Activated naive CD8-positive, alpha-beta T cell treated with anti-CD3 and anti-CD28 coated beads, Interleukin-2, amount 10 ng/mL, durations not matched to agents 7 days and 5 days (primary cell): Measurements from ENCODE around the gene AHSP. TPM values are rescaled to one million over a fixed set of nuclear protein-coding genes. Genes with fewer than 3 reads are reported as not detected.
"Not testable (repeated sequence)": the region's sequence is repeated elsewhere in the genome, so short reads cannot be mapped to it uniquely, and the experiment has no call there.

Experiments used
- ATAC-seq: fragments of 150-1000 bp; cut with Tn5 transposase; one replicate; pipeline ENCODE4 v1.10.0; 2021; ENCODE audit warnings: low read depth, moderate library complexity
- POLR2A ChIA-PET: fragments of 350-600 bp; sonication (Branson Sonifier 250); formaldehyde crosslinking; loops from one replicate; lab custom pipeline; 2021; ENCODE audit warnings: antibody characterized with exemption; lab: Charles Lee
- DNase-seq: peaks from one replicate; pipeline ENCODE4 v3.0.0; 2021
- H3K27ac Mint-ChIP-seq: one replicate; pipeline ENCODE4 v1.8.0; 2022; ENCODE audit warnings: mild to moderate bottlenecking, mixed read lengths
- H3K27me3 Mint-ChIP-seq: one replicate; pipeline ENCODE4 v1.8.0; 2022; ENCODE audit warnings: mild to moderate bottlenecking, moderate library complexity, mixed read lengths
- H3K36me3 Mint-ChIP-seq: one replicate; pipeline ENCODE4 v1.8.0; 2021; ENCODE audit warnings: mild to moderate bottlenecking, mixed read lengths
- H3K4me1 Mint-ChIP-seq: one replicate; pipeline ENCODE4 v1.8.0; 2021; ENCODE audit warnings: mixed read lengths
- H3K4me3 Mint-ChIP-seq: one replicate; pipeline ENCODE4 v1.8.0; 2022; ENCODE audit warnings: mild to moderate bottlenecking, moderate library complexity, mixed read lengths
- H3K9me3 Mint-ChIP-seq: one replicate; pipeline ENCODE4 v1.8.0; 2021; ENCODE audit warnings: mixed read lengths
- total RNA-seq, 2 experiments: library from RNA; stranded (reverse); gene quantifications; one replicate each; pipeline ENCODE4 v1.2.3, GENCODE V29; 2021

Gene AHSP
- total RNA-seq, 2 experiments from 2014 or later = not detected

GRCh38 chr16:31561426-31562233 lies 33.9 kb downstream of the AHSP start:
- H3K36me3 Mint-ChIP-seq = no peaks in the 10 kb centered on the region
- H3K4me1 Mint-ChIP-seq = no peaks in the 10 kb centered on the region
- POLR2A ChIA-PET = no interaction called here
- peaks cover 7% of the 10 kb centered on the region for H3K27me3 Mint-ChIP-seq
- H3K9me3 Mint-ChIP-seq = peaks cover 2% of the 10 kb centered on the region
- ATAC-seq (no peak), DNase-seq (no peak)
- H3K27ac Mint-ChIP-seq = no peak overlapping the region
- H3K4me3 Mint-ChIP-seq = no peak overlapping the region

DNA sequence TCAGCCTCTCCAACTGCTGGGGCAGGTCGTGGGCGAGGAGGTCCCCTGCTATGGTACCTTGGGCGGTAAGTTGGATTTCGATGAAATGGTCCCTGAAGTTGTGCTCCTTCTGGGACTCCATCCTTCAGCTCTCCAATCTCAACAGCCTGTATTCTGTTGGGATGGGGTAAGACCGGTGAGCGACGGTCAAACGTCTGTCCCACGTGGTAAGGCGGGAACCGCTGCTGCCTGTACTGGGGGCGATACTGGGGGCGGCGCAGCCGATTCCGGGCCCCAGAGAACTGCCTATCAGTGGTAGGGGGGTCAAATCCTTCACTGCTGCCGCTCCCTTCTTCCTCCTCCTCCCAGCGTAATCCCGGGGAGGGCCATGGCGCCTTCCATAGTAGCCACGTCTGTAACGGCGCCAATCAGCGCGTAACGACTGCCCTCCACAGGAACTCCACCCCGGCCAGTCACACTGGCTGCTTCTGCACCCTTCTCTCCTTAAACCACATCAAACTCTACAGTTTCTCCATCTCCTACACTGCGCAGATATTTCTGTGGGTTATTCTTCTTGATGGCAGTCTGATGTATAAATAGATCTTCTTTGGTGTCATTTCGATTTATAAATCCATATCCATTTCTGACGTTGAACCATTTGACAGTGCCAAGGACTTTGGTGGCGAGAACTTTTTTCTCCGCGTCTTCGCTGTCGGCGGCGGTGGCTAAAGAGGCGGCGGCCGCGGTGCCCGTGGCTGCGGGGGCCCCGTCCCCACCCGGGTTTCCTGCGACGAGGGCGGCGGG lies 41.1 kb downstream of the AHSP start:
- H3K27ac Mint-ChIP-seq = no peak overlapping the region
- H3K36me3 Mint-ChIP-seq = peaks cover 3% of the 10 kb centered on the region
- peak overlapping the region; percentile 41 for H3K4me3 Mint-ChIP-seq
- POLR2A ChIA-PET = no interaction called here
- H3K27me3 Mint-ChIP-seq = peaks cover 57% of the 10 kb centered on the region
- peak; percentile 39 for ATAC-seq
- peaks cover 5% of the 10 kb centered on the region for H3K4me1 Mint-ChIP-seq
- H3K9me3 Mint-ChIP-seq = peaks cover 20% of the 10 kb centered on the region
- DNase-seq = peak; percentile 32

GRCh38 chr16:31569360-31569717 lies 41.6 kb downstream of the AHSP start:
- ATAC-seq (no peak), DNase-seq (peak; percentile 35)
- Mint-ChIP-seq H3K36me3 (peaks cover 3% of the 10 kb centered on the region), H3K9me3 (peaks cover 20% of the 10 kb centered on the region), H3K4me3 (no peak overlapping the region), H3K4me1 (peaks cover 5% of the 10 kb centered on the region), H3K27me3 (peaks cover 56% of the 10 kb centered on the region), H3K27ac (no peak overlapping the region)
- POLR2A ChIA-PET = no interaction called here

DNA sequence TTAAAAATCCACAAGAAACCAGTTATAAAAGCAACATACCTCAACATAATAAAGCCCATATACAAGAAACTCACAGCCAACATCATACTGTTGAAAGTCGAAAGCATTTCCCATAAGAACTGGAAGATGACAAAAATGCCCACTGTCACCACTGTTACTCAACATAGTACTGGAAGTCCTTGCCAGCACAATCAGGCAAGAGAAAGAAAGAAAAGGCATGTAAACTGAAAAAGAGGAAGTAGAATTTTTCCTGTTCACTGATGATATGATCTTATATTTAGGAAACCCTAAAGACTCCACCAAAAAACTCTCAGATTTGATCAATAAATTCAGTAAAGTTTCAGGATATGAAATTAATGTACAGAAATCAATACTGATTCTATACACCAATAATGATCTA lies 45.1 kb downstream of the AHSP start:
- DNase-seq = no peak
- no peak overlapping the region for H3K4me3 Mint-ChIP-seq
- POLR2A ChIA-PET = no interaction called here
- peaks cover 42% of the 10 kb centered on the region for H3K27me3 Mint-ChIP-seq
- peaks cover 3% of the 10 kb centered on the region for H3K36me3 Mint-ChIP-seq
- peaks cover 25% of the 10 kb centered on the region for H3K9me3 Mint-ChIP-seq
- H3K27ac Mint-ChIP-seq = no peak overlapping the region
- no peak for ATAC-seq
- H3K4me1 Mint-ChIP-seq = peaks cover 5% of the 10 kb centered on the region

DNA sequence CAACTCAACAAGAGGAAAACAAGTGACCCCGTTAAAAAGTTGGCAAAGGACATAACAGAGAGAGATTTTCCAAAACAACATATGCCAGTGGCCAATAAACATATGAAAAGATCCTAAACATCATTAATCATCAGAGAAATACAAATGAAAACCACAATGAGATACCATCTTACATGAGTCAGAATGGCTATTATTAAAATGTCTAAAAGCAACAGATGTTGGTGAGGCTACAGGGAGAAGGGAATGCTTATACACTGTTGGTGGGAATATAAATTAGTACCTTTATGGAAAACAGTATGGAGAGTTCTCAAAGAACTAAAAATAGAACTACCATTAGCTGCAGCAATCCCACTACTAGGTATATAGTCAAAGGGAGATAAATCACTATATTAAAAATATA lies 46.5 kb downstream of the AHSP start:
- POLR2A ChIA-PET = not testable (repeated sequence)

DNA sequence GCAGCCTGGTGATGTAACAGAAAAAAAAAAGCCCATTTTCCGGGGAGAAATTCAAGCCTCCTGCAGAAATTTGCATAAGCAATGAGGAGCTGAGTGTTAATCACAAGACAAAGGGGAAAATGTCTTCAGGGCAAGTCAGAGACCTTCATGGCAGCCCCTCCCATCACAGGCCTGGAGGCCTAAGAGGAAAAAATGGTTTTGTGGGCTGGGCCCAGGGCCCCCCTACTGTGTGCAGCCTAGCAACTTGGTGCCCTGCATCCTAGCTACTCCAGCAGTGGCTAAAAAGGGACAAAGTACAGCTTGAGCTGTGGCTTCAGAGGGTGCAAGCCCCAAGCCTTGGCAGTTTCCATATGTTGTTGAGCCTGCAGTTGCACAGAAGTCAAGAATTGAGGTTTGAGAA lies 49.7 kb downstream of the AHSP start:
- DNase-seq = no peak
- H3K36me3 Mint-ChIP-seq = peaks cover 1% of the 10 kb centered on the region
- H3K4me1 Mint-ChIP-seq = no peaks in the 10 kb centered on the region
- no peak overlapping the region for H3K4me3 Mint-ChIP-seq
- peaks cover 24% of the 10 kb centered on the region for H3K9me3 Mint-ChIP-seq
- peaks cover 7% of the 10 kb centered on the region for H3K27me3 Mint-ChIP-seq
- POLR2A ChIA-PET = no interaction called here
- no peak overlapping the region for H3K27ac Mint-ChIP-seq
- no peak for ATAC-seq

More for the DNA sequence above, 46.5 kb downstream of the AHSP start:
- H3K36me3 Mint-ChIP-seq, DNase-seq, H3K27ac Mint-ChIP-seq, ATAC-seq, H3K4me1 Mint-ChIP-seq, H3K4me3 Mint-ChIP-seq: not testable (repeated sequence)
- peaks cover 30% of the 10 kb centered on the region for H3K27me3 Mint-ChIP-seq
- peaks cover 30% of the 10 kb centered on the region for H3K9me3 Mint-ChIP-seq

Other genes with a start within 250 kb of the AHSP start
- 10 to 100 TPM; 26.4 to 26.7 TPM for gene ITGAX, start 172.7 kb upstream of the AHSP start, total RNA-seq
- under 1 TPM; 0.09 to 0.28 TPM for gene ITGAD, start 134.6 kb upstream of the AHSP start, total RNA-seq
- gene COX6A2, start 99.5 kb upstream of the AHSP start, total RNA-seq = not detected
- under 1 TPM; 0.20 to 0.30 TPM for gene ZNF843, start 85.1 kb upstream of the AHSP start, total RNA-seq
- gene ARMC5, start 68.4 kb upstream of the AHSP start, total RNA-seq = 10 to 100 TPM; 12.9 to 13.6 TPM
- gene TGFB1I1, start 55.7 kb upstream of the AHSP start, total RNA-seq = 1 to 10 TPM; 1.4 to 1.5 TPM
- gene SLC5A2, start 44.8 kb upstream of the AHSP start, total RNA-seq = 1 to 10 TPM in 1 of 2 experiments, under 1 TPM in 1; 0.53 to 1.0 TPM
- 10 to 100 TPM; 53.9 to 60.2 TPM for gene RUSF1, start 19.5 kb upstream of the AHSP start, total RNA-seq